DMS79 treated with DMSO at 0.1 percent for 48 hours (cell line): ENCODE data around the gene SUSD5.
"Not testable (repeated sequence)": the region's sequence is repeated elsewhere in the genome, so short reads cannot be mapped to it uniquely, and the experiment has no call there.

Experiments used
- DNase-seq: peaks from one replicate; lab custom pipeline; 2025; lab: John Stamatoyannopoulos, UW

Gene SUSD5

DNA sequence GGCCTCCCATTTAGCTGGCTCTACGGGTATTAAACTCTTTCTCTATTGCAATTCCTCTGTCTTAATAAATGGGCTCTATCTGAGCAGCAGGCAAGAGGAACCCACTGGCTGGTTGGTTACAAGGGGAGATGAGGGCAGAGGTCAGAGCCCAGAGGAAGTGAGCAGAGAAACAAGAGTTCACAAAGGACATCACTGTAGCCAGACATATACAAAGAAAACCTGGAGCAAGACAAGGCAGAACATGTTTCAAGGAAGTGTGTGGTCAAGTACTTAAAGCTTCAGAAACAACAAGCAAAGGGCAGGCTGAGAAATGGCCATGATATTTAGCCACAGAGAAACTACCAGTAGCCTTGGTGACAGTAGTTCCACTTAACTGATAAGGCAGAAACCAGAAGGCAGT is 24.3 kb downstream of the SUSD5 start:
- no peak for DNase-seq

DNA sequence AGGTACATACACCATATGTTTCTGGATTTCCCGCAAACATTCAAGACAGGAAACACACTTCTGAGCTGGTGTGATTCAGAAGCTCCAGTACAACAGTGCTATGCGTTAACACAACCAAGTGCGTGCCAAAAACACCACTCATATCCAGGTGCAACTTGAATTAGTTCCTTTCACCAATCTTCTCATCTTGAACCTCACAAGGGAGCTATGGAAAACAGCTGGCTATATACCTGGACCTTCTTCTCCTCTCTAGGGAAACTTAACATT is 31.3 kb downstream of the SUSD5 start:
- DNase-seq = no peak

DNA sequence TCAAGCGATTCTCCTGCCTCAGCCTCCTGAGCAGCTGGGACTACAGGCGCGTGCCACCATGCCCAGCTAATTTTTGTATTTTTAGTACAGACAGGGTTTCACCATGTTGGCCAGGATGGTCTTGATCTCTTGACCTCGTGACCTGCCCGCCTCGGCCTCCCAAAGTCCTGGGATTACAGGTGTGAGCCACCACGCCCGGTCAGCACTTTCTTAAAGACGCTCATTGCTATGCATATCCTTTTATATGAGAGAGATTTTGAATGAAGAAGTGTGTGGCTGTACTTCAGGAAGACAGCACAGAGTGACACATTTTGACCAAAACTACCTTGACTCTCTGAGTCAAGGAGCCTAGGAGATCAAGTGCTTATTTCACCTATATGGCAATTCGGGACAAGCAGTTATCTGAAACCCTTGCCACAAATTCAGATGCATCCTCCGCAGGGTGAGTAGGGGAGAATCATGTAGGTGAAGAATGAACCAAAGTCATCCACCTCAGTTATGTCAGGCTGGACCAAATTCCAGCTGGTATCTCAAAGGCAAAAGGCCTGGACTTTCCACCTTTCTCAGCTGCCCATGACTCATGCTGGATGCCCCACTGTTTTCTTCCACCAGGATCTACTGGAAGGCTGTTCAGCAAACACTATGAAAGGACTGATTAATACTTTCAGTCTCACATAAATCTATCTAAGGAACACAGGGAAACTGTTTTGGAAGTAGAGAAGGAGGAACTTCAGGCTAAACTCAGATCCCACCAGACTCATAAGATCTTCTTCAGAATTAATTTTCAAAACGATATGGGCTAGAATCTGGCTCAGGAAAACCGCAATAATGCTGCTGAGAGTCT is 31.9 kb downstream of the SUSD5 start:
- no peak for DNase-seq

DNA sequence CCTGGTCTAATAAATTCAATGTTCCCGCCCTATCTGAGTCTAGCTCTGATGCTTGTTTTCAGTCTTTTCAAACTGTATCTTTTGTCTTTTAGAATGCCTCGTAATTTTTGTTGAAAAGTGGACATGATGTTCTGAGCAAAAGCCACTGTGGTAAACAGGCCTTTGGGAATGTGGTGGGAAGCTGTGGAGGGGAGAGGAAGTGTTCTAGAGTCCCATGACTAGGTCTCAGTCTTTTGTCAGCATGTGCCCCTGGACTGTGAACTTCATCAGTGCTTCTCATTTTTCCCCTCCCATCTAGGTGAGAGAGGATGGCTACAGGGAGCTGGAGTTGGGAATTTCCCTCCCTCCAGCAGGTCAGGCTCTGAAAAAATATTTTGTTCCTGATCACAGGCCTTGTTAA is 33.7 kb downstream of the SUSD5 start:
- no peak for DNase-seq

DNA sequence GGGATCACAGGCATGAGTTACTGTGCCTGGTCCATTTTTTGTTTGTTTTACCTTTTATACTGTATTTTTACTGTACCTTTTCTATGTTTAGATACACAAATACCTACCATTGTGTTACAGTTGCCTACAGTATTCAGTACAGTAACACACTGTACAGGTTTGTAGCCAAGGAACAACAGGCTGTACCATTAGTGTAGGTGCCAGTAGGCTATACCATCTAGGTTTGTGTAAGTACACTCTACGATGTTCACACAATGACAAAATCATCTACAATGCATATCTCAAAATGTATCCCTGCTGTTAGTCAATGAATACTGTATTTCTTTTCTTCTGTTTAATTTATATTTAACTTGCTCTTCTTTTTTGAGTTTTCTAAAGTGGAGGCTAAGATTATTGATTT is 37.0 kb downstream of the SUSD5 start:
- not testable (repeated sequence) for DNase-seq

DNA sequence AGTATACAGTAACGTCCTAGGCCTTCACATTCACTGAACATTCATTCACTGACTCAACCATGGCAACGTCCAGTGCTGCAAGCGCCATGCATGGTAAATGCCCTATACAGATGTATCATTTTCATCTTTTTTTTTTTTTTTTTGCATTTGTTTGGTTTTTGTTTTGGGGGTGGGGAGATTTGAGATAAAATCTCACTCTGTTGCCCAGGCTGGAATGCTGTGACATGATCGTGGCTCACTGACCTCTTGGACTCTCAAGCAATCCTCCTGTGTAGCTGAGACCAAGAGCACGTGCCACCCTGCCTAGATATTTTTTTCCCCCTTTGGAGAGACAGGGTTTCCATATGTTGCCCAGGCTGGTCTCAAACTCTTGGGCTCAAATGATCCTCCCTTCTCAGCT is 37.4 kb downstream of the SUSD5 start:
- no peak for DNase-seq

DNA sequence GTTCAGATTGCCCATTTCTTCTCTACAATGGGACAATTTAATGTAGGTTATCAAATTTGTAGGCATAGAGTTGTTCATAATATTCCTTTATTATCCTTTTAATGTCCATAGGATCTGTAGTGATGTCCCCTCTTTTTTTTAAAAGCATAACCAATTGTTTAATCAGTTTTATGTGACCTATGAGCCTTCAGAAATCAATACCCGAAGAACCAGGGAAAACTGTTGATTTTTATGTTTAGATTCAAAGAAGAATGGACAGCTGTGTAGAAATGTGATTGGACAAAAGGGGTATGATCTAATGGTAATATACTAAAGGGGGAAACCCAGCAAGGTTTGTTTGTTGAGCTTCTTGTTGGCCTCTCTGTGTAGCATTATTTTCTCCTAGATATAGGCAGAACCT is 39.5 kb downstream of the SUSD5 start:
- DNase-seq = no peak

DNA sequence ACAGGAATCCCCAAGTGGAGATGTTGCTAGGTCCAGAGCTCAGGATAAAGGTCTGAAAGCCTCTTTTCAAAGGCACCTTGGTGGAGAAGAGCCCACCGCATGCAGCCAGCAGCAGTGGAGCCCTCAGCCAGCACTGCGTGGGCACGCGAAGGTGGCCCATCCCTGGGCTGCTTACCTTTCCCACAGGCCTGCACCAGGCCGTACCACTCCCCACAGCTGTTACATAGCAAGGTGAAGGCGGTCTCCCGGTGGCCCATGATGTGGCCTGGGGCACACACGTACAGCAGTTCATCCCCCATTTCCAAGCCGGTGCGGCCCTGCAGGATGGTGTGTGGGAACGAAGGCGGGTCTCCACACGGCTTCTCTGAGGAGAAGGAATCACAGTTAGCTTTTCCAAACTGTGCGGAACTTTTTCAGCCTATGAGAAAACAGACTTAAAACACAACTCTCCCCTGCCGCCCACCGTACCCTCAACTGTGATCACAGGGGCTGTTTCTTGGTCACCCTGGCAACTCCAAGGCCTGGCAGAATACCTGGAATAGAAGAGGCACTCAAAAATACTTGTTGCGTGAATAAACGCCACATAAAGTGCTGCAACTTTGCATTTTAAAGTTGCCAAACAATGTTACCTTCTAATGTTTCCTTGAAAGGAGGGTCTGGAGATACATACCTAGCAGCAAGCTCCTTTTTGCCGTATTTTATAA is 43.7 kb downstream of the SUSD5 start:
- DNase-seq = peak; percentile 83

DNA sequence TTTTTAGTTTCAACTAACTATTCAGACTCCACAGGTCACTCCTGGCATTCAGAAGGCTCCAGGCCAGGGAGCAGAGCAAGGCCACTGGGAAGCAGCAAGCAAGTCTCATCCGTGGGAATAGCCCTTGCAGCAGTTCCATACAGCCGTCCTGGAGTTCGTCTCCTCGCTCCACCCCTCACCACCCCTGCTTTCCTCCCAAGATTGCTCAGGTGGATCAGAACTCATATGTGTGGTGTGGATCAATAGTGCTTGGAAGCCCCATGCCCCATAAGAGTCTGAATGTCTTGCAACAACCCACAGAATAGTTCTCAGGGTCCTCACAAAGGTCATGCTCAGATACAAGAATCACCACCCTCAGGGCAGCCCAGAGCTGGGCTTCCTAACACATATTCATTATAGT is 44.5 kb downstream of the SUSD5 start:
- DNase-seq = no peak

DNA sequence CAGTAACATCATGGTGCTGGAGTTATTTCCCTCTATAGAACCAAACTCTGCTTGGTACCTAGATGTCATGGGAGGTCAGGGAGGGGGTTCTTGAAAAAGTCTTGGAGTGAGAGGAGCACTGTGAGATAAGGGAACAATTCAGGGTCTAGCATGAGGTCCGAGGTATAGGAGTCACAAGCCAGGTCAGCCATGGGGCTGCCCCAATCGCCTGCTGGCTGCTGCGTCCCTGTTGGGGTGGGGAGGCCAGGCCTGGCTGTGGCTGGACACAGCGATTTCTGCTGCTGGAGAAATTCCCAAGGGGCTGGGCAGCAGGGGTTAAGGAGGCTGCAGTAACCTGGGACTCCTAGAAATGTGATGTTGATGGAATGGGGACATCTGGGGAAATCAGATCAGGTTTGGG is 44.9 kb downstream of the SUSD5 start:
- peak; percentile 1 for DNase-seq

DNA sequence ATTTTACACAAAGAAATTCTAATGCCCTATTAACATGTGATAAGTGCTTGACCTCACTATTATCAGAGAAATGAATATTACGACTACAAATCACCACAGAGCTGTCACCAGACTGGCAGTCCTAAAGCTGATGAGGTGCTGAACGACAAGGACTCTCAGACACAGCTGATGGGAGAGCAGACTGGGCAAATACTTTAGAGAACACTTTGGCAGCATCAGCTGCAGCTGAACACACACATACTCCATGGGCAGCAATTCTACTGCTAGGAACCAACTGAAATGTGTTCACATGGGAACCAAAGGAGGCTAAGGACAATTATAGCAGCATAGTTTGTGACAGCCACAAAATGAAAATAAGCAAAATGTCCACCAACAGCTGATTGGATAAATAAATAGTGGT is 45.5 kb downstream of the SUSD5 start:
- peak; percentile 79 for DNase-seq

DNA sequence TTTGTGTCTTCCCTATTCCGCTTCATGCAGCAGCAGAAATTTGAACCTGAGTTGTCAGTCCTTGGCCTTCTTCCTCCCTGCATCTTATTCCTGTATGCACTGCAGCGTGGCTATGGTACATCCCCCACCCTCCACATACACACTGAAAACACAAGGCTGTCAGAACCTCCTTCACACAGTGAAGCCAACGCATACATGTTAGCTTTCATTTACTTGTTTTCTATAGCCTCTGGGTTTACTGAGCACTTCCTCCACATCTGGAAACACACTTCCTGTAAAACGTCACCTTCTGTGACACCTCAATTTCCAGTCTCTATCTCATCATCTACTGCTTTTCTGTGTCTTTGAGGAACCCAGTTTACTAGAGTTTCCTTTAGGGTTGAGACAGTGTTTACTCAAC is 47.0 kb downstream of the SUSD5 start:
- DNase-seq = no peak

DNA sequence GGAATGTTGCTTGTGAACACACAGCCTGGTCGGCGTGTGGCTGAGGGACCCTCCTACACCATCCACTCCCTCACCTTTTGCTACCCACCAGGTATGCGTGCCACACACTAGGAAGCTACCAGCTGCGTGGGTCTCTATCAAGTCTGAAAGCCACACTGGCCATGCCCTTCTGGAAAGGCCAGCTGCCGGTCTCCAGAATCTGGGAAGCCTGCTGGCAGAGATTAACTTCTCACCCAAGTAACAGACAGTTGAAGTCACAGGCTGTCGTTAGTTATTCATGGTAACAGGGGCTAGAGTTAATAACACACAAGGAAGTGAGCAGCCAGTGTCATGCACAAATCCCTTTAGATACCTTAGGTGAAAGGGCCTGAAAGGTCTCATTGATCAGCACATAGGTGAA is 48.1 kb downstream of the SUSD5 start:
- no peak for DNase-seq

DNA sequence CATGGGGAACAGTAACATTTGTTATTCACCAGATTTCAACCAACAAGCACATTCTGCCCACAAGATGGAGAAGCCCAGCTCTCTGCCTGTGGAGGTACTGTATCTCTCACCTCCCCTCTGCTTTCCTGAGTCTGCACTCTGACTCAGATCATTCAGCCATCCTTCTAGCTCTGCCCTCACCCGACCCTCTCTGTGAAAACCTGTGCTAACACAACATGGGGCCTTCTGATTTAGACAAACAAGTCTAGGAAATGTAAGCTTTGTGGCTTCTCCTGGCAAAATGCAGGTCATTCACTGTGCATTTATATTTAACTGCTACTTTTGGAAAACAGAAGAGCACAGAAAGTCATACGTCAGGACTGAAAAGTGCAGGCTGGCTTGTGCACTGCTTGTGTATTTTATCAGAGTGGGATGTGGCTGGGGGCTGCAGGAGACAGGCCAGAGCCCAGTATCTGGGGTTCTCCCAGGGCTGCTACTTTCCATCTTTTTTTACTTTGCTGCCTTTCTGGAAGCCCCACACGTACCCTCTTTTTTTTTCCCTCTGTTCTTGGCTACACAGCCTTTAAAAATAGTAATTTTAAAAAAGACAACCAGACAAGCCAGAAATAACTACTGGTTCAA is 50.8 kb downstream of the SUSD5 start:
- DNase-seq = no peak

DNA sequence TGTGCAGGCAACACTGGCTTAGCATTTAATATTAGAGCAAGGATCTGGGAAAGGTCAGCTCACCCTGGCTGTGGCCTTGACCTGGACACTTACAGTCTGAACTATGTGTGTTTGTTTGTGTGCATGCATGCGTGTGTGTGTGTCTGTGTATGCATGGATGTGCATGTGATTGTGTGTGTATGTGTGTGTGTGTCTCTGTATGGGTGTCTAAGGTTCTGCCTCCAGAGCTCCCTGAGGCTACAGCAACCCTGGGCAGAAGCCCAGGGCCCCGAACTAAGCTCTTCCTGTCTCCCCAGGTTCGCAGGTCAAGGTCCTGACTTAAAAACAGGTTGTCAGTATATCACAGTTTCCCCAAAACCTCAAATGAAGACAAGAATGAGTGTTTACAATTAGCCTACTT is 51.3 kb downstream of the SUSD5 start:
- DNase-seq = no peak

DNA sequence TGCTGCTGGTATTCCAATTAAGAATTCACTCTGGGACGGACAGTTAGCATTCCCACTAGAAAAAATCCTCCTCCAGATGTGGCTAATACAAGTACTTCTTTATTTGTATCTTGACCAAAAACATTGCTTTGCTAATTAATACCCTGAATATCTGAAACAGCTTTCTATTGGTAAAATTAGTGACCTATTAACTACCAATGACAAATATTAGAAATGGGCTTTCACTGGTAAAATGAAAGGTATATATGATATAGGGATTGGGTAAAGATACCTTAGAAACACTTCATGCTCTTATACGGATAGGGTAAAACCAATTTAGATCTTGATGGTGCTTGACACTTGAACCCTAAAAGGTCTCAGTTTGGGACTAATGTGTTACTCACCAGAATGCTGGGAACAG is 52.5 kb downstream of the SUSD5 start:
- DNase-seq = no peak

DNA sequence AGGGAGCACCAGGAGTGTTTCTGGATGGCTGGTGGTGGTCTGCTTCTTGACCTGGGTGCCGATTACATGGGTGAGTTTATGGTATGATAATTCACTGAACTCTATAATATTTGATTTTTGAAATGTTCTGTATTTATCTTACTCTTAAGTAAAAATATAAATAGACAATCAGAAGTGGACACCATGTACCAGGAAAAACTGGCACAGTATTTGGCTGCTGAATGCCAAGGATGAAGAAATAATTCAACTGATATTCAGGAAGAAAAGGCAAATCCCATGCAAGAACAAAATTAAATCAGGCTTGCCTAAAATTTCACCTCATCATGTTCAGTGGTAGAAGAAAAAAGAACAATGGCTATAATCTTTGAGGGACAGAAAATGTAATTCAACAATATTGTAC is 53.2 kb downstream of the SUSD5 start:
- no peak for DNase-seq

DNA sequence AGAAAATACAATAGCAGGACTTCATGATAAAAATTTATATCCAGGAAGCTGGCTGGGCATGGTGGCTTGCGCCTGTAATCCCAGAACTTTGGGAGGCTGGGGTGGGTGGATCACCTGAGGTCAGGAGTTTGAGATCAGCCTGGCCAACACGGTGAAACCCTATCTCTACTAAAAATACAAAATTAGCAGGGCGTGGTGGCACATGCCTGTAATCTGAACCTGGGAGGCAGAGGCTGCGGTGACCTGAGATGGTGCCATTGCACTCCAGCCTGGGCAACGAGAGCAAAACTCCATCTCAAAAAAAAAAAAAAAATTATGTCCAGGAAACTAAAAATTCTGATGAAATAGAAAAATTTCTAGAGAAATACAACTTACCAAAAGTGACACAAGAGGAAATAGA is 56.0 kb downstream of the SUSD5 start:
- not testable (repeated sequence) for DNase-seq

DNA sequence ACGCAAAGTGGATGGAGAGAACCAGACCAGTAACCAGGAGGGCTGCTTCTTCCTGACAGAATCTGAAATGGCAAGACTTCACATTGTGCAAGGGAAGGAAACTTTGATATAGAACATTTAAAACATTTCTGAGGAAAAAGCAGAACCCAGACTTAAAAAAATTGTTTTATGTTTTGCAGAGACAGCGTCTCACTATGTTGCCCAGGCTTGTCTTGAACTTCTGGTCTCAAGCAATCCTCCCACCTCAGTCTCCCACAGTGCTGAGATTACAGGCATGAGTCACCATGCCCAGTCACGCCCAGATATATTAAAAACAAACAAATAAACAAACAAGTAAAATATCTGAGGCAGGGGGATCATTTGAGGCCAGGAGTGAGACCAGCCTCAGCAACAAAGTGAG is 58.6 kb downstream of the SUSD5 start:
- DNase-seq = no peak

DNA sequence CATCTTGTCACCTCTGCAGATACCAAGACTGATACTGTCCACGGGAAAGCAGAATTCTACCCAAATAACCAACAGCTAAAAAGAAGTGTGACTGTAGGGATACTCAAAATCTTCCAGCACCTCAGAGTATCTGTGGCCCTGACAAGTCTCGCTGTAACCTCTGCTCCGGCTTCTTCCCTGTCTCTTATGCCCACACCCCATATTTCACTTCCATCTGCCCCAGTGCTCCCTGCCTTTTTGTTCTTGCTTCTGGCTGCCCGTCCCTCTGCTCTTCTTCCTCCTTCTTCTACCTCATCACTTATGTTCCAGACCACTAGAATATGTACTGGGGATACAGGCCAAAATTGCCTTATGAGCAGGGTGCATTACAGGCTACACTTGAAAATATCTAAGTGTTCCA is 59.4 kb downstream of the SUSD5 start:
- DNase-seq = no peak

DNA sequence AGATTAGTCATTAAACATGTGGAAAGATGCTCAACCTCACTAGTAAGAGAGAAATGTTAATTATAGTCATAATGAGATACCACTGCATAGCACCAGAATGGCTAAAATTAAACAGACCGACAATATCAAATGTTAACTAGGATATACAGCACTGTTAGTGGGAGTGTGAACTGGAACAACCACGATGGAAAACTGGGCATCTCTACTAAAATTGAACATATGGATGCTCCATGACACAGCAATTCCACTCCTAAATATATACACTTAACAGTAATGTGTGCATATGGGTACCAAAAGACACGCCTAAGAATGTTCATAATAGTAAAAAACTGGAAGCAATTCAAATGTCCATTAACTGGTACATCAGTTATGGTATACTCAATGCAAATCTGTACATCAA is 63.3 kb downstream of the SUSD5 start:
- DNase-seq = no peak

DNA sequence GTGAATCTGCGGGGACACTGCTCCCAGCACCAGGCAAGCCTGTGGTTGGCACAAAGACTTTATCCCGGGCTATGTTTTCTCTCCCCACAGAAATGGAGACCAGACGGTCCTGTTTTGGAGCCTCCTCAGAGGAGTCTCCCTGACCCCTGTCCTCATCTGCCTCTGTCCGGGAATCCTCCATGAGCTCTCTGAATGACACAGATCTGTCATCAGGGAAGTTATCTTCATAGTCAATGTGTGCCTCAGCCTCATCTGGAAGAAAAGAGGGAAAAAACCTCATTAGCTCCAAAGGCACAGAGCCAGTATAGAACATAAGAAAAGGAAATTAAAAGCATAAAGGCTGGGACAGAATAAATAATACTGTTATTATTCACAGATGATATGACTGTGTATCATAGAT is 64.8 kb downstream of the SUSD5 start:
- DNase-seq = no peak
